Adrenal gland (tissue), 5 donors: ENCODE results near the gene CELSR2.

Experiments used
- POLR2A ChIP-seq, 2 donors: fragments of 450-650 bp; IDR thresholded peaks; one replicate each; pipeline ENCODE4 v1.6.1; 2017; ENCODE audit warnings: antibody characterized with exemption in 2 of 2, mild to moderate bottlenecking in 2 of 2, moderate library complexity in 1 of 2
- TF ChIP-seq, protein P1 (sequence below), 6 experiments: fragments of 450-650 bp in 4 of 6; fragments of 200-600 bp in 2 of 6; sonication (generic) in 1 of 6; IDR thresholded peaks; 1 replicate in 5 of 6; 2 replicates in 1 of 6; pipeline versions ENCODE4 v1.5.1 to v1.8.0; 2016 to 2021; ENCODE audit warnings: antibody characterized with exemption in 6 of 6, mild to moderate bottlenecking in 2 of 6, moderate library complexity in 1 of 6
- donor health status: DM: no; HTN: no; CAD: no.

DNA sequence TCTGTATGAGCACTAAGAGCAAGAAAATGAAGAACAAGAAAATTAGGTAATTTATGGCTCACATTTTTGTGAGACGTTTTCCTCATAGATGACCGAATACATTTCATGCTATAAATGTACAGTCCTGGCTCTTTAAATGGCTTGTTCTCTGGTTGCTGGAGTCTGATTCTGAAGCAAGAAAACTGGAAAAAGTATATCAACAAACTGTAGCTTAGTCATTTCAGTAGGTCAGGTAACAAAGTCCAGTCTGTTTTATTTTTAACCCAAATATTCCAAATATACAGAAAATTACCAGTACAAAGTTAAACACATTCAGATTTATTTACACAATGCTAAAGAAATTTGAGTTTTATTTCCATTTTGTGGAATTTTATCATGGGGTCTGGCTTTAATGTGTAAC lies 60.0 kb downstream of the CELSR2 start:
- no peak for TF ChIP-seq POLR2A (IDR thresholded peaks at IDR 0.05)
- TF ChIP-seq, protein P1, sequence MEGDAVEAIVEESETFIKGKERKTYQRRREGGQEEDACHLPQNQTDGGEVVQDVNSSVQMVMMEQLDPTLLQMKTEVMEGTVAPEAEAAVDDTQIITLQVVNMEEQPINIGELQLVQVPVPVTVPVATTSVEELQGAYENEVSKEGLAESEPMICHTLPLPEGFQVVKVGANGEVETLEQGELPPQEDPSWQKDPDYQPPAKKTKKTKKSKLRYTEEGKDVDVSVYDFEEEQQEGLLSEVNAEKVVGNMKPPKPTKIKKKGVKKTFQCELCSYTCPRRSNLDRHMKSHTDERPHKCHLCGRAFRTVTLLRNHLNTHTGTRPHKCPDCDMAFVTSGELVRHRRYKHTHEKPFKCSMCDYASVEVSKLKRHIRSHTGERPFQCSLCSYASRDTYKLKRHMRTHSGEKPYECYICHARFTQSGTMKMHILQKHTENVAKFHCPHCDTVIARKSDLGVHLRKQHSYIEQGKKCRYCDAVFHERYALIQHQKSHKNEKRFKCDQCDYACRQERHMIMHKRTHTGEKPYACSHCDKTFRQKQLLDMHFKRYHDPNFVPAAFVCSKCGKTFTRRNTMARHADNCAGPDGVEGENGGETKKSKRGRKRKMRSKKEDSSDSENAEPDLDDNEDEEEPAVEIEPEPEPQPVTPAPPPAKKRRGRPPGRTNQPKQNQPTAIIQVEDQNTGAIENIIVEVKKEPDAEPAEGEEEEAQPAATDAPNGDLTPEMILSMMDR (IDR thresholded peaks at IDR 0.05), result no peak
